Lower lobe of right lung (tissue), 2 donors: ENCODE data around the gene ADAMTS16. TPM values are rescaled to one million over a fixed set of nuclear protein-coding genes. Genes with fewer than 3 reads are reported as not detected.

Experiments used
- ATAC-seq, 2 donors: fragments of 200-7000 bp; cut with Tn5 transposase; one replicate each; pipeline ENCODE4 v1.9.1; 2020 to 2022; ENCODE audit warnings: mild to moderate bottlenecking in 2 of 2, moderate library complexity in 2 of 2
- DNase-seq: peaks from one replicate; pipeline ENCODE4 v3.0.0-alpha.2; 2020
- H3K27ac ChIP-seq: fragments of 200-600 bp; one replicate; pipeline ENCODE4 v1.8.0; 2022
- H3K27me3 ChIP-seq: fragments of 200-600 bp; one replicate; pipeline ENCODE4 v1.8.0; 2022; ENCODE audit warnings: low read depth
- H3K36me3 ChIP-seq: fragments of 200-600 bp; one replicate; pipeline ENCODE4 v1.8.0; 2022; ENCODE audit warnings: mild to moderate bottlenecking
- H3K4me1 ChIP-seq: fragments of 200-600 bp; one replicate; pipeline ENCODE4 v1.8.0; 2022
- H3K4me3 ChIP-seq: fragments of 200-600 bp; one replicate; pipeline ENCODE4 v1.8.0; 2022; ENCODE audit warnings: mild to moderate bottlenecking
- H3K9me3 ChIP-seq: fragments of 200-600 bp; one replicate; pipeline ENCODE4 v1.8.0; 2022
- CTCF ChIP-seq: fragments of 200-600 bp; IDR thresholded peaks from one replicate; pipeline ENCODE4 v1.8.0; 2022; ENCODE audit warnings: antibody characterized with exemption, mild to moderate bottlenecking
- intact Hi-C: fragments of 100-400 bp; cut with DNase I; formaldehyde crosslinking; loops from one replicate; pipeline ENCODE4 v1.11.0; 2022
- total RNA-seq: library from RNA; stranded (reverse); fragmentation: NEBNext Ultra II Directional; extraction: Animal tissue kit (Norgen Biotek cat#: 25700); gene quantifications from one replicate; pipeline ENCODE4 v1.2.1, GENCODE V29; 2021
- donor health status: DM: no; HTN: yes; CAD: no; lungs with severe emphysema.

ADAMTS16 gene
- total RNA-seq, 1 donor from 2014 or later = 1.1 TPM

GRCh38 chr5:5139336-5139776, 774 bp upstream of the ADAMTS16 start:
- H3K4me1 ChIP-seq = peaks cover 14% of the 10 kb centered on the region
- ATAC-seq (peak; percentile 13 to 30), DNase-seq (no peak)
- H3K36me3 ChIP-seq = no peaks in the 10 kb centered on the region
- no peaks in the 10 kb centered on the region for H3K9me3 ChIP-seq
- H3K27me3 ChIP-seq = peaks cover 38% of the 10 kb centered on the region
- TF ChIP-seq CTCF = no peak
- intact Hi-C loops = no loop called here
- peak overlapping the region; percentile 29 for H3K4me3 ChIP-seq
- no peak overlapping the region for H3K27ac ChIP-seq

- DNase-seq = no peak
- Histone ChIP-seq H3K27me3 (peaks cover 38% of the 10 kb centered on the region), H3K4me1 (peaks cover 14% of the 10 kb centered on the region), H3K27ac (no peak overlapping the region), H3K36me3 (no peaks in the 10 kb centered on the region), H3K9me3 (no peaks in the 10 kb centered on the region), H3K4me3 (peak overlapping the region; percentile 29)
- no peak for TF ChIP-seq CTCF
- peak; percentile 12 to 20 for ATAC-seq
- intact Hi-C loops = loop anchor here (10.0 kb wide), 1 partner anchor 274 kb away; no protein-coding TSS in a partner anchor
Measured at GRCh38 chr5:5140479-5141338, 579 bp downstream of the ADAMTS16 start.

- intact Hi-C loops = loop anchor here (10.0 kb wide), 1 partner anchor 274 kb away; no protein-coding TSS in a partner anchor
- no peak for ATAC-seq
- H3K27ac ChIP-seq = no peak overlapping the region
- DNase-seq = no peak
- peaks cover 14% of the 10 kb centered on the region for H3K4me1 ChIP-seq
- H3K36me3 ChIP-seq = no peaks in the 10 kb centered on the region
- TF ChIP-seq CTCF = no peak
- H3K4me3 ChIP-seq = no peak overlapping the region
- peaks cover 38% of the 10 kb centered on the region for H3K27me3 ChIP-seq
- H3K9me3 ChIP-seq = no peaks in the 10 kb centered on the region
Measured at GRCh38 chr5:5141339-5141599, 1.1 kb downstream of the ADAMTS16 start.

- peaks cover 38% of the 10 kb centered on the region for H3K27me3 ChIP-seq
- ATAC-seq (peak in 1 of 2 donors; percentile 62), DNase-seq (no peak)
- intact Hi-C loops = loop anchor here (10.0 kb wide), 1 partner anchor 273 kb away; no protein-coding TSS in a partner anchor
- H3K4me1 ChIP-seq = peaks cover 14% of the 10 kb centered on the region
- H3K27ac ChIP-seq = no peak overlapping the region
- peak; percentile 78 for TF ChIP-seq CTCF
- H3K36me3 ChIP-seq = no peaks in the 10 kb centered on the region
- H3K9me3 ChIP-seq = no peaks in the 10 kb centered on the region
- no peak overlapping the region for H3K4me3 ChIP-seq
Measured at GRCh38 chr5:5141625-5142525, 1.7 kb downstream of the ADAMTS16 start.

GRCh38 chr5:5144441-5144840, 4.3 kb downstream of the ADAMTS16 start:
- no peak for TF ChIP-seq CTCF

More at GRCh38 chr5:5144441-5144840, 4.3 kb downstream of the ADAMTS16 start:
- no peaks in the 10 kb centered on the region for H3K9me3 ChIP-seq
- DNase-seq = no peak
- H3K27ac ChIP-seq = no peak overlapping the region
- intact Hi-C loops = loop anchor here (10.0 kb wide), 1 partner anchor 270 kb away; no protein-coding TSS in a partner anchor
- peaks cover 26% of the 10 kb centered on the region for H3K27me3 ChIP-seq
- H3K4me1 ChIP-seq = peaks cover 14% of the 10 kb centered on the region
- ATAC-seq = no peak
- no peak overlapping the region for H3K4me3 ChIP-seq
- H3K36me3 ChIP-seq = no peaks in the 10 kb centered on the region
